Brain microvascular endothelial cell (primary cell): Measurements from ENCODE around the gene C1orf198.

Experiments used
- DNase-seq: peaks from one replicate; pipeline ENCODE4 v3.0.0-alpha.2; 2020
- H3K27ac ChIP-seq: fragments of 250-450 bp; sonication (Bioruptor Pico); 2 replicates; pipeline ENCODE4 v1.5.1; 2020; ENCODE audit warnings: mild to moderate bottlenecking, moderate library complexity
- H3K27me3 ChIP-seq: fragments of 250-450 bp; sonication (Bioruptor Pico); replicated peaks from 2 replicates; pipeline ENCODE4 v1.5.1; 2020; ENCODE audit warnings: mild to moderate bottlenecking
- H3K36me3 ChIP-seq: fragments of 250-450 bp; sonication (Bioruptor Pico); replicated peaks from 2 replicates; pipeline ENCODE4 v1.5.1; 2020; ENCODE audit warnings: mild to moderate bottlenecking
- H3K4me3 ChIP-seq: 2 replicates; pipeline ENCODE4 v1.5.1; 2011; ENCODE audit warnings: low read depth, mild to moderate bottlenecking, control low read depth, low read length, moderate library complexity
- CTCF ChIP-seq: IDR thresholded peaks from 2 replicates; pipeline ENCODE4 v1.5.1; 2011; ENCODE audit warnings: low read depth, mild to moderate bottlenecking, moderate library complexity, low read length, control low read depth, inconsistent platforms; ENCODE audit errors: missing control alignments
- in situ Hi-C: cut with HindIII; loops from 2 replicates; pipeline ENCODE4 v1.10.0; 2017; ENCODE audit warnings: low sequenced_read_pairs, low pct_ligation_motif_present

C1orf198 gene

GRCh38 chr1:230796626-230797025, 71.7 kb downstream of the C1orf198 start:
- H3K27me3 ChIP-seq: no peaks in the 10 kb centered on the region
- in situ Hi-C loops: no loop called here
- no peak overlapping the region for H3K27ac ChIP-seq
- no peak for TF ChIP-seq CTCF
- no peak for DNase-seq
- H3K4me3 ChIP-seq: no peak overlapping the region
- no peaks in the 10 kb centered on the region for H3K36me3 ChIP-seq

- in situ Hi-C loops: no loop called here
- no peak for DNase-seq
- Histone ChIP-seq H3K4me3 (no peak overlapping the region), H3K27me3 (no peaks in the 10 kb centered on the region), H3K36me3 (no peaks in the 10 kb centered on the region), H3K27ac (no peak overlapping the region)
- no peak for TF ChIP-seq CTCF
These were observed 73.3 kb downstream of the C1orf198 start for GRCh38 chr1:230794871-230795605.

- Histone ChIP-seq H3K27me3 (no peaks in the 10 kb centered on the region), H3K27ac (no peak overlapping the region), H3K36me3 (no peaks in the 10 kb centered on the region), H3K4me3 (no peak overlapping the region)
- in situ Hi-C loops: no loop called here
- TF ChIP-seq CTCF: no peak
- no peak for DNase-seq
These were observed 73.9 kb downstream of the C1orf198 start for GRCh38 chr1:230794431-230794830.

GRCh38 chr1:230793463-230793745, 74.9 kb downstream of the C1orf198 start:
- no peak overlapping the region for H3K4me3 ChIP-seq
- no peak overlapping the region for H3K27ac ChIP-seq
- TF ChIP-seq CTCF: no peak
- no peaks in the 10 kb centered on the region for H3K27me3 ChIP-seq
- no peaks in the 10 kb centered on the region for H3K36me3 ChIP-seq
- no peak for DNase-seq
- in situ Hi-C loops: no loop called here

- in situ Hi-C loops: no loop called here
- Histone ChIP-seq H3K36me3 (no peaks in the 10 kb centered on the region), H3K27me3 (no peaks in the 10 kb centered on the region), H3K4me3 (no peak overlapping the region), H3K27ac (no peak overlapping the region)
- no peak for DNase-seq
- peak; percentile 24 for TF ChIP-seq CTCF
These were observed 75.4 kb downstream of the C1orf198 start for GRCh38 chr1:230792691-230793462.
